Measurements from ENCODE around the gene REX1BD.

The REX1BD gene

DNA sequence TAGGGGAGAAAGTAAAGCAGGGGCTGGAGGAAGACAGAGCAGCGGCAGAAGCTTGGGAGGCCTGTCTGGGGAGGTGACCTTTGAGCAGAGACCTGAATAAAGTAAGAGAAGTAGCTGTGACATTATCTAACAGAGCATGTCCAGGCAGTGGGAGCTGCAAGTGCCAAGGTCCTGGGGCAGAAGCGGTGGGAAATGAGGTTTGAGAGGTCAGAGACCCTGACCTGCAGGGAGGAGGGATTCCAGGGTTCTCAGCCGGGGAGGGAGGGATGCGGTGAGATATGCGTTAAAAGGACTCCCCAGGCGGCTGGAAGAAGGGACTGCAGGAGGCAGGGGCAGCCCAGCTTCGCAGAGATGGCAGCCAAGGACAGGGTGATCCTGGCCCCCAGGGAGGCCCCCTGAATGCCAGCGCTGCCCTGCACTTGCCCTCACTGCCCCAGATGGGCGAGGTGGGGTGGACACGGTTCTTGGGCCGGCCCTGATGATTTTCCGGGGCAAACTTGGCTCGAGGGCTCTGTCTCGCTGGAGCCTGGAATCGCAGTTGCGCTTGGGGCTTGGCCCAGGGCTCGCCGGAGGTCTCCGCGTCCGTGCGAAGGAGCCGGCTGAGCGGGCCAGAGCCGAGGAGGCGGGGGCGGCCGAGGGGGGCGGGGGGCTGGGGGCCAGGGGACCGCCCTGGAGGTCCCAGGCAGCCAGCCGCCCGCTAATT, 14.8 kb downstream of the REX1BD start:
- no peak for DNase-seq (ENCODE audit: low spot score)

DNA sequence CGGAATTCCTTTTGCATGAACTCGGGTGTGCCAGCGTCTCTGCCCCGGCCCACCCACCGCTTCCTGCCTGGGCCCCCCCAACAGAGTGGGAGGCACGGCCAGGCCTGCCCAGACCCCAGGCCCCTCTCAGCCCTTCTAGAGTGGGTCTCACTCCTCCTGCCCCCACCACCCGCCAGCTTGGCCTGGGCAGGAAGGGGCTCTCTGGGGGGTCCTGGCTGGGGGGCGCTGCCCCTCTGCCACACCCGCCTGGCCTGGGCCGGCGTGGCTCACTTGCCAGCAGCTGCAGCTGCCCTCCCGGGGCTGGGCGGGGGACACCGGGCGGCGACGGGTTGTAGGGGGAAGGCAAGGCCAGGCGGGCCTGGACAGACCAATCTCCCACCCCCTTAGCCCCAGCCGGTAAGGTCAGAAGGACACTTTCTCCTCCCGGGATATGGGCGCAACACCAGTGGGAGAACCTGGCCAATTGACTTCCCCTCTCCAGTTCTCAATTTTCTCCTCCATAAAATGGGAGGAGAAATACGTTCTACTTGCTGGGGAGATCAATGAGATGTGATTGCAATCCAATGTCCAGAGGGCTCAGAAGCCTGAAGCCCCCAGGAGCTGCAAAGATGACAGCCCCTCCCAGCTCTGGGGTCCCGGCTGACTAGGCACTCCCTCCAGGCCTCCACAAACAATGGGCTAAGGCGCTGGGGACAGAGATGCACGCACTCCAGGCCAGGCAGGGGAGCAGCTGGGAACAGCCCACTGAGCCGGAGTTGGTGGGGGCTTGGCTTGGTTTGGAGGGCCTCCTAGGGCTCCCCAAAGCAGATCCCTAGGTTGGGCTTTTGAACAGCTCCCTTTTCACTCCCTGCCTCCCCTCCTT, 15.6 kb downstream of the REX1BD start:
- DNase-seq (ENCODE audit: low spot score), result no peak

DNA sequence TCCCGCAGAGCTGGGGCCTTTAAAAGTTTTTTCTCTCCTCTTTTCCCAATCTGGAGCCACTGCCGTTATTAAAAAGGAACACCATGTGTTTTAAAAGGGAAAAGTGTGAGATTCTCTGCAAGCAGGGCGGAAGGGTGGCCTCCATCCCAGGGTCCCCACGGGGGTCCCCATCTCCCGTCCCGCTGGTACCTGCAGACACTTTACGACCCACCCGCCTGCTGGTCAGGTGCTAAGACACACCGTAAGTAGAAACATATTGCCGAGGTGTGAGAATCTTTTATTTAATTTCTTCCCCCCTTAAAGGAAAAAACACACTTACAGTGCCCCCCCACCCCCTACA, 16.2 kb downstream of the REX1BD start:
- DNase-seq (ENCODE audit: low spot score), result no peak

DNA sequence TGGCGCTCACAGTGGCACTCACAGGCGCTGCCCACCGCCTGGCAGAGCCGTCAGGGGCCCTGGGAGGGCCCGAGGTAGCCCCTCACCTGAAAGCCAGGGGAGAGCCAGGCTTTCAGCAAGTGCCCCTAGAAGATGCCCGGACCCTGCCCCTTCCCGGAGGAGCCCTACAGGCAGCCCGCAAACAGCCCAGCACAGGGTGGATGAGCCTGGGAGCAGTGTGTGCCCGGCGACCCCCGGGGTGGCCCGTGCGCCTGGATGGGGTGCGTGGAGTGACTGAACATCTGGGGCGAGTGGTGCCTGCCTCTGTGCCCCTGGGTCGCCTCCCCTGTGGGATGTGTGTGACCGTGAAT, 16.6 kb downstream of the REX1BD start:
- no peak for DNase-seq (ENCODE audit: low spot score)

GRCh38 chr19:18605546-18606280, 17.1 kb downstream of the REX1BD start:
- DNase-seq (ENCODE audit: low spot score), result no peak

DNA sequence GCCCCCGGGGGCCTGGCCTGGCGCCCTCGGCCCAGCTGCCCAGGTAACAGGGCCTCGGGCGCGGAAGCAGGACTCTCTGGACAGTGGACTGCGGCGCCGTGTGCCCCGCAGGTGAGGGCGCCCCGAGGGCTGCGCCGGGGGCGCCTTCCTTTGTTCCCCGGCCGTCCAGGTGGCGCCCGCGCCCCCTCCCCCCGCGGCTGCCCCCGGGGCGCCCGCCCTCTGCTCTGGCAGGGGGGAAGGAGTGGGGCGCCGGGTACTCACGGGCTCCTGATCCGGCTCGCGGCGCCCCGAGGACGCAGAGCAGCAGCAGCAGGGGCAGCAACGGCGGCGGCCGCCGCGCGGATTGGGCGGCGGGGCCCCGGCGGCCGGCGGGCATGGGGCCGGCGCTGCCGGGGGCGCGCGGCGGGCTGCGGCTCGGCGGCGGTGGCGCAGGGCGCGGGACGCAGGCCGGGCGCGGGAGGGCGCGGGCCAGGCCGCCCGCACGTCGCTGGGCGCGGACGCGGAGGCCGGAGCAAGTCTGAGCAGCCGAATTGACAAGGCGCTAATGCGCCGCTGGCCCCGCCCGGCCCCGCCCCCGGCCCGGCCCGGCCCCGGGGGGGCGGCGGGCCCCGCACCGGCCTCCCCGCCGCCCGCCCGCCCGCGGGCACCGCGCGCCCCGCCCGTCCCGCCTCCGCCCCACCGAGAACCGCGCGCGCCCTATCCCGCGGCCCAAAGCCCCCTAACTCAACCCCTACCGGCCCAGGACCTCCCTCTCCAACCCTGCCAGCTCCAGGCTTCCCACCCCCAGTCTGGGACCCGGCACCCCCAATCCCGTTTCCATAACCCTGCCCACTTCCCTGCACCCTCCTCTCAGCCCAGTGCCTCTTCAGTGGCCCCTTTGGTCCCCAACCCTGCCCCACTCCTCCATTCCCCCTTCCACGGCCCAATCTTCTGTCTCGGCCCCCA, 18.0 kb downstream of the REX1BD start, which contains the start of gene CRLF1:
TSS of gene CRLF1 (minus strand) at position 519 of the 945 bp plus-strand sequence. CDS start at position 376, 143 bp downstream.
- DNase-seq (ENCODE audit: low spot score), result no peak

DNA sequence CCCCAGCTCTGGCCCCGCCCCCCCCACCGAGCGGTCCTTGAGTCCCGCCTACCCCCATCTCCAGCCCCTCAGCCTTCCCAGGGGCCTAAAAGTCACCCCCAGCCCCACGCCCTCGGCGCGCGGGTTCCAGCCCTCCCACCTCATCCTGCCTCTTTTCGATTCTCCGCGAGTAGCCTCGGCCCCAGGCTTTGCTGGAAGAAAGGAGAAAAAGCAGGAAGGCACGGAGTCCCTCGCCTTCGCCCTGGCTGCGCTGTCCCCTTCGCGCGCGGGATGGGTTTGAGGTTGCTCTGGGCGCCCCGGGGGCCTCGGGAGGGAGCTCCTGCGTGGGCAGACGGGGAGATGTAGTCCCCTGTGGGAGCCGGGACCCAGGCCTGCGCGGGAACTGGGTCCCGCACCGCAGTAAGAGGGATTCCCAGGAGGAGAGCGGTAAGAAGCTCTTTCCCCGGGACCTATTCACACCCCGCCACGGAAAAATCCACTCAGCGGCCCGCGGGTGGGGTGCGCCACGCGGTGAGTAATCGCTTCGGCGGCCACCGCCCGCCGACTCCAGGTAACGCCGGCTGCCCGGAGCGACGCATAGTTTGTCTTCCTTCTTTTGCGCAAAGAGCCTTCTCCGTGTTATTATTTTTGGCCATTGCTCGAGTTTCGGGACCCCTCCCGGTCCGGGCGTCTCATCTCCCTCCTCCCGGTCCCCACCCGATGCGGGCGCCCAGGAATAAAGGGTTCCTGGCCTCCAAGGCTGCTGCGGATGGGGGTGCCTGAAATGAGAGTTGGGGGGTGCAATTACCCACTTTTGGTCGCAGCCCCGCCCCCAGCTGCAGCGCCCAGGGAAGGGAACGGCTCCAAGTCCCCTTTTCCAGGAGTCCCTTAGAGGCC, 18.9 kb downstream of the REX1BD start:
- no peak for DNase-seq (ENCODE audit: low spot score)

- DNase-seq (ENCODE audit: low spot score), result no peak
Observed at GRCh38 chr19:18608102-18608804, 19.7 kb downstream of the REX1BD start.

GRCh38 chr19:18608805-18609716, 20.5 kb downstream of the REX1BD start:
- no peak for DNase-seq (ENCODE audit: low spot score)

- no peak for DNase-seq (ENCODE audit: low spot score)
Observed at GRCh38 chr19:18609717-18610051, 21.1 kb downstream of the REX1BD start.

DNA sequence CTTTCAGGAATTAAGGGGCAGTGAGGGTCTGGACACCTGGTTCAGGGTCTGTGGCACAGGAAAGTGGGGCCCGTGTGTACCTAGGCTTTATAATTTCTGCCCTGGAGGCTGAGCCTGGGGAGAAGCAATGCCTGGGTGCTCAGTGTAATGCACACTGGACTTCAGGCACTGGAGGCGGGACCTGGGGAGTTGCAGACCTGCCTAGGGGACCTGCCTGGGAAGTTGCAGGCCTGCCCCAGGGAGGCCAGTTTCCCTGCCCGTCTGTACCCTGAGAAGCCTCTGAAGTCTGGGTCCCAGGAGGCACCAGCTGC, 21.6 kb downstream of the REX1BD start:
- no peak for DNase-seq (ENCODE audit: low spot score)

GRCh38 chr19:18610556-18611326, 22.1 kb downstream of the REX1BD start:
- DNase-seq (ENCODE audit: low spot score), result no peak

GRCh38 chr19:18611327-18612050, 22.9 kb downstream of the REX1BD start:
- no peak for DNase-seq (ENCODE audit: low spot score)

GRCh38 chr19:18612051-18612771, 23.6 kb downstream of the REX1BD start:
- no peak for DNase-seq (ENCODE audit: low spot score)

DNA sequence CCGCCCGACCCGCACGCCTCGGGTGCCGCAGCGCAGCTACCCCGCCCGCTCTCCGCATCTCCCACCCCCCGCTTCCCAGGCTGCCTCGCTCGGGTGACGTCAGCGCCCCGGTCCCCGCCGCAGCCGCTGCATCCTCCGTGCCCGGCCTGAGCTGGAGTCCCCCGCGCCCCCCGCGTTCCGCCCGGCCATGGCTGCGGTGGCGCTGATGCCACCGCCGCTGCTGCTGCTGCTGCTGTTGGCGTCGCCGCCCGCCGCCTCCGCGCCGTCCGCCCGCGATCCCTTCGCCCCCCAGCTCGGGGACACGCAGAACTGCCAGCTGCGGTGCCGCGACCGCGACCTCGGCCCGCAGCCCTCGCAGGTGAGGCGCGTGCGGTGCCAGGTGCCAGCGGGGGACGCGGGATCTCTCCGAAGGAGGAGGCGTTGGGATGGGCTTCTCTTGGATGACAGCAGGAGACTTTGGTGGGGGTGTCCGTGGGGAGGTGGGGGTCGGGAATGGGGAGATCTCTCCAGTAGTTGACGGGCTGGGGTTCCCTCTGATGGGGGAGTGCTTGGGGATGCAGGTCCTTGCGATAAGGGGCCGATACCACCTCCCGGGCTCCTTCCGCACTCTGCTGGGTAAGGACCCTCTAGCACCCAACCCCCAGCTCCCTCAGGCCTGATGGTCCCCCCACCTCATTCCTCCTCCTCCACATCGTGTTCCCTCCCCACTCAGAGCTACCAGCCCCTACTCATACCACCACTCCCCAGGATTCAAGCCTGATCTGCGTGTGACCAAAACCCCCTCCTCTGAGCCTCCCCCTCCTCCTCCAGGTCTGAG, 24.4 kb downstream of the REX1BD start, which contains the start of gene TMEM59L:
TSS of gene TMEM59L (plus strand) at position 99 of the 817 bp plus-strand sequence. CDS start at position 188, 89 bp downstream.
- DNase-seq (ENCODE audit: low spot score), result peak; percentile 68

Data from Ammon's horn (tissue), 1 donor.